MCF 10A (cell line): ENCODE data around the gene ERBB2. TPM values are rescaled to one million over a fixed set of nuclear protein-coding genes. Genes with fewer than 3 reads are reported as not detected.

Experiments used
- BruUV-seq: library from RNA; stranded (reverse); fragments of 400-500 nt; replicated peaks from 2 replicates; lab custom pipeline; 2021; lab: Mats Ljungman, UMichigan
- CTCF ChIA-PET: fragments of 300-600 bp; sonication (Branson Sonifier 250); formaldehyde crosslinking; extraction: SDS; loops from one replicate; lab custom pipeline; 2021; ENCODE audit warnings: antibody characterized with exemption, inconsistent platforms; lab: Yijun Ruan, JAX
- POLR2A ChIA-PET: fragments of 300-600, 350-650 bp; sonication (Branson Sonifier 250); formaldehyde crosslinking; extraction: SDS; loops from one replicate; lab custom pipeline; 2020; ENCODE audit warnings: antibody characterized with exemption, inconsistent platforms; lab: Yijun Ruan, JAX
- DNase-seq: peaks from one replicate; pipeline ENCODE4 v3.0.0-alpha.2; 2018; ENCODE audit not compliant: unreplicated experiment
- H3K27ac Mint-ChIP-seq: one replicate; pipeline ENCODE4 v1.8.0; 2022; ENCODE audit warnings: mild to moderate bottlenecking, low read depth, mixed read lengths; ENCODE audit not compliant: unreplicated experiment
- H3K27me3 Mint-ChIP-seq: one replicate; pipeline ENCODE4 v1.8.0; 2022; ENCODE audit warnings: mixed read lengths; ENCODE audit not compliant: insufficient read depth, unreplicated experiment
- H3K36me3 Mint-ChIP-seq: one replicate; pipeline ENCODE4 v1.8.0; 2022; ENCODE audit warnings: mild to moderate bottlenecking, moderate library complexity, mixed read lengths; ENCODE audit not compliant: insufficient read depth, unreplicated experiment
- H3K4me1 Mint-ChIP-seq: one replicate; pipeline ENCODE4 v1.8.0; 2022; ENCODE audit warnings: mixed read lengths; ENCODE audit not compliant: insufficient read depth, unreplicated experiment
- H3K4me3 Mint-ChIP-seq: one replicate; pipeline ENCODE4 v1.8.0; 2022; ENCODE audit warnings: mild to moderate bottlenecking, moderate library complexity, mixed read lengths; ENCODE audit not compliant: unreplicated experiment
- H3K9me3 Mint-ChIP-seq: one replicate; pipeline ENCODE4 v1.8.0; 2022; ENCODE audit warnings: mixed read lengths; ENCODE audit not compliant: unreplicated experiment
- CTCF ChIP-seq: fragments of 200-600 bp; IDR thresholded peaks from one replicate; pipeline ENCODE4 v1.8.0; 2022; ENCODE audit warnings: antibody characterized with exemption, mild to moderate bottlenecking; ENCODE audit not compliant: unreplicated experiment
- intact Hi-C: fragments of 100-400 bp; cut with micrococcal nuclease; formaldehyde crosslinking; loops from 2 replicates; pipeline ENCODE4 v1.14.1; 2022
- total RNA-seq: library from RNA; stranded (reverse); gene quantifications from 2 replicates; pipeline ENCODE4 v1.2.3, GENCODE V29; 2022

The ERBB2 gene
- total RNA-seq, 1 experiment from 2014 or later = 33.7 TPM

DNA sequence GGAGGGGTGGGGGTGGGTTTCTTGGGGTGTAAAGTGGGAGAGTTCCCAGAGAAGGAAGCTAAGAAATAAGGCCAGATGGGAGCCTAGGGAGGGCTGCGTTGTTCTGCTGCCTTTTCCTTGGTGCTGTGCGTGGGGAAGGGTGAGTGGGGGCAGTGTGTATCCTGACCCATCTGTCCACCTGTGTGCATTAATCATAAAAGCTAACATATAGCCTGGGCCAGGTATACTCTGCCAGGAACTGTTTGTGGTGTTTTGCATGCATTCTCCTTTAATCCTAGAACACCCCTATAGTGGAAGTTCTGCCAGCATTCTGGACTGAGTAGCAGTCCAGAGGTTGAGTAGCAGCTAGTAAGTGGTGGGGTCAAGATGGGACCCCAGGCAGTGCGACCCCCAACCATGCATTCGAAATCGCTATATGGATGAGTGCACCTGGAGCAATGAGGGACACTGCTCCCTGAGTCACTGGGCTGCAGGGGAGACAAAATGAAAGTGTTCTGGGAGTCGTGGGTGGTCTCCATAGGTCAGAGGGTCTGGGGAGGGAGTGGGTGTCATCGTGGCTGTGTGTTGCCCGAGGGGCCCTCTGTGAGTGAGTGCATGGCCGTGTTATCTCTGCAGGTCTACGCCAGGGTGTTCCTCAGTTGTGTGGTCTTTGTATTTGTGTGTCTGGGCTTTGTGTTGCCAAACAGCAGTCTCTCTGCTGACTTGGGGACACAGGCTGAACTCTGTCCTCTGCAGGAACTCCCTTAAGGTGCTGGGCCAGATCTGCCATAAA is 1.3 kb downstream of the ERBB2 start:
- no peaks in the 10 kb centered on the region for H3K9me3 Mint-ChIP-seq
- peak overlapping the region; percentile 56 for H3K27ac Mint-ChIP-seq
- intact Hi-C loops = no loop called here
- H3K36me3 Mint-ChIP-seq = no peaks in the 10 kb centered on the region
- POLR2A ChIA-PET = interaction anchor here (0.7 to 3.1 kb wide), 9 partner anchors 11 to 280 kb away, joined by 3 to 68 read pairs (median 13); partner anchors contain the start of genes MIEN1, PGAP3, PSMD3 and STARD3
- no peak for TF ChIP-seq CTCF
- no peaks in the 10 kb centered on the region for H3K27me3 Mint-ChIP-seq
- peaks cover 22% of the 10 kb centered on the region for H3K4me1 Mint-ChIP-seq
- DNase-seq = no peak
- no TSS peak for BruUV-seq
- peak overlapping the region; percentile 81 for H3K4me3 Mint-ChIP-seq
- CTCF ChIA-PET = interaction anchor here (0.5 to 2.5 kb wide), 8 partner anchors 9 to 719 kb away, joined by 3 to 13 read pairs (median 4); partner anchors contain the start of gene MIEN1

GRCh38 chr17:39701784-39702422 is 2.0 kb downstream of the ERBB2 start:
- Mint-ChIP-seq H3K27me3 (no peaks in the 10 kb centered on the region), H3K27ac (peak overlapping the region; percentile 56), H3K4me1 (peaks cover 22% of the 10 kb centered on the region), H3K36me3 (peaks cover 2% of the 10 kb centered on the region), H3K4me3 (peak overlapping the region; percentile 81), H3K9me3 (no peaks in the 10 kb centered on the region)
- POLR2A ChIA-PET = interaction anchor here (0.7 to 3.1 kb wide), 4 partner anchors 12 to 28 kb away, joined by 3 to 36 read pairs (median 8); partner anchors contain the start of genes MIEN1 and PGAP3
- CTCF ChIA-PET = interaction anchor here (1.2 to 1.3 kb wide), 2 partner anchors 9 to 28 kb away, joined by 3 to 4 read pairs; partner anchors contain the start of gene MIEN1
- intact Hi-C loops = no loop called here
- no peak for DNase-seq
- BruUV-seq = no TSS peak
- no peak for TF ChIP-seq CTCF

- no peak overlapping the region for H3K4me3 Mint-ChIP-seq
- no peak for DNase-seq
- CTCF ChIA-PET = interaction anchor here (1.2 kb wide), 1 partner anchor 27 kb away, joined by 4 read pairs; the partner anchor contains the start of gene MIEN1
- no peak overlapping the region for H3K27ac Mint-ChIP-seq
- POLR2A ChIA-PET = interaction anchor here (0.6 to 2.3 kb wide), 4 partner anchors 14 to 22 kb away, joined by 3 to 11 read pairs (median 4); partner anchors contain the start of gene PGAP3
- H3K4me1 Mint-ChIP-seq = peaks cover 22% of the 10 kb centered on the region
- peaks cover 15% of the 10 kb centered on the region for H3K36me3 Mint-ChIP-seq
- intact Hi-C loops = no loop called here
- BruUV-seq = no TSS peak
- no peaks in the 10 kb centered on the region for H3K27me3 Mint-ChIP-seq
- no peak for TF ChIP-seq CTCF
- H3K9me3 Mint-ChIP-seq = no peaks in the 10 kb centered on the region
These were observed 3.3 kb downstream of the ERBB2 start for GRCh38 chr17:39702901-39703893.
